H1 (cell line): Measurements from ENCODE around the gene SPEF2.

Experiments used
- CBX5 ChIP-seq: fragments of 300-800, 300-1000 bp; sonication (generic); IDR thresholded peaks from 2 replicates; pipeline ENCODE4 v1.7.1; 2016; ENCODE audit warnings: antibody characterized with exemption, low read length, low read depth
- EZH2 ChIP-seq: fragments of 200-600 bp; sonication (generic); IDR thresholded peaks from 2 replicates; pipeline ENCODE4 v1.7.1; 2012; ENCODE audit warnings: low read depth, mild to moderate bottlenecking, moderate library complexity, low read length, inconsistent platforms; ENCODE audit not compliant: severe bottlenecking
- GABPA ChIP-seq: IDR thresholded peaks from 2 replicates; pipeline ENCODE4 v1.6.1; 2011; ENCODE audit warnings: mild to moderate bottlenecking, low read length, moderate library complexity, borderline replicate concordance; ENCODE audit not compliant: insufficient read depth
- HDAC6 ChIP-seq: IDR thresholded peaks from one replicate; pipeline ENCODE4 v1.7.1; 2012; ENCODE audit warnings: low read depth, mild to moderate bottlenecking, inconsistent platforms, low read length, moderate library complexity
- JUN ChIP-seq: IDR thresholded peaks from 2 replicates; pipeline ENCODE4 v1.6.1; 2011; ENCODE audit warnings: low read depth, mild to moderate bottlenecking, improper control_type of control experiment, low read length
- JUND ChIP-seq: IDR thresholded peaks from 2 replicates; pipeline ENCODE4 v1.6.1; 2011; ENCODE audit warnings: mild to moderate bottlenecking, improper control_type of control experiment, low read length
- POLR2A ChIP-seq, 2 experiments: IDR thresholded peaks; 1 replicate in 1 of 2; 2 replicates in 1 of 2; pipeline ENCODE4 v1.6.1; 2011; ENCODE audit warnings: low read depth in 2 of 2, low read length in 2 of 2, mild to moderate bottlenecking in 2 of 2; ENCODE audit errors: control extremely low read depth in 1 of 2
- POLR2AphosphoS5 ChIP-seq: IDR thresholded peaks from 2 replicates; pipeline ENCODE4 v1.6.1; 2011; ENCODE audit warnings: low read depth, low read length
- POU5F1 ChIP-seq: IDR thresholded peaks from 2 replicates; pipeline ENCODE4 v1.6.1; 2011; ENCODE audit warnings: low read depth, mild to moderate bottlenecking, low read length, moderate library complexity
- RFX5 ChIP-seq: IDR thresholded peaks from 2 replicates; pipeline ENCODE4 v1.6.1; 2011; ENCODE audit warnings: low read depth, low read length, improper control_type of control experiment, borderline replicate concordance
- TAF1 ChIP-seq: IDR thresholded peaks from 2 replicates; pipeline ENCODE4 v1.6.1; 2011; ENCODE audit warnings: mild to moderate bottlenecking, low read depth, low read length
- TF ChIP-seq, protein P1 (sequence below), 3 experiments: IDR thresholded peaks; 1 replicate in 2 of 3; 2 replicates in 1 of 3; pipeline versions ENCODE4 v1.5.1 to v1.6.1; 2011; ENCODE audit warnings: low read length in 3 of 3, mild to moderate bottlenecking in 3 of 3, inconsistent platforms in 2 of 3, low read depth in 1 of 3, moderate library complexity in 1 of 3; ENCODE audit not compliant: insufficient read depth in 1 of 3; ENCODE audit errors: control extremely low read depth in 1 of 3
- TF ChIP-seq, protein P2 (sequence below): IDR thresholded peaks from 2 replicates; pipeline ENCODE4 v1.6.1; 2011; ENCODE audit warnings: low read depth, mild to moderate bottlenecking, low read length; ENCODE audit not compliant: insufficient read depth
- TF ChIP-seq, protein P3 (sequence below): IDR thresholded peaks from 2 replicates; pipeline ENCODE4 v1.6.1; 2012; ENCODE audit warnings: inconsistent platforms

DNA sequence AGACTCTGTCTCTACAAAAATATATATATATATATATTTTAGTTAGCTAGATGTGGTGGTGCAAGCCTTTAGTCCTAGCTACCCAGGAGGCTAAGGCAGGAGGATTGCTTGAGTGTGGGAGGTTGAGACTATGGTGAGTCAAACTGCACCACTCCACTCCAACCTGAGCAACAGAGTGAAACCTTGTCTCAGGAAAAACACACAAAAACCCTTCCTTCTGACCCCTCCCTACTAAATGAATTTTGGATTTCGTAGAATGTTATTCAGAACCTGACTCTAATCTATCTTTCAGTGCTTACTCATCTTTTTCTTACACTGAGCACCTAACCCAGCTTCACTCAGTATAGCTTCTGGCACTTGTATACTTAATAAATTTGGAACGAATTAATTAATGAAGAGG lies 203.8 kb downstream of the SPEF2 start:
- TF ChIP-seq, protein P1, sequence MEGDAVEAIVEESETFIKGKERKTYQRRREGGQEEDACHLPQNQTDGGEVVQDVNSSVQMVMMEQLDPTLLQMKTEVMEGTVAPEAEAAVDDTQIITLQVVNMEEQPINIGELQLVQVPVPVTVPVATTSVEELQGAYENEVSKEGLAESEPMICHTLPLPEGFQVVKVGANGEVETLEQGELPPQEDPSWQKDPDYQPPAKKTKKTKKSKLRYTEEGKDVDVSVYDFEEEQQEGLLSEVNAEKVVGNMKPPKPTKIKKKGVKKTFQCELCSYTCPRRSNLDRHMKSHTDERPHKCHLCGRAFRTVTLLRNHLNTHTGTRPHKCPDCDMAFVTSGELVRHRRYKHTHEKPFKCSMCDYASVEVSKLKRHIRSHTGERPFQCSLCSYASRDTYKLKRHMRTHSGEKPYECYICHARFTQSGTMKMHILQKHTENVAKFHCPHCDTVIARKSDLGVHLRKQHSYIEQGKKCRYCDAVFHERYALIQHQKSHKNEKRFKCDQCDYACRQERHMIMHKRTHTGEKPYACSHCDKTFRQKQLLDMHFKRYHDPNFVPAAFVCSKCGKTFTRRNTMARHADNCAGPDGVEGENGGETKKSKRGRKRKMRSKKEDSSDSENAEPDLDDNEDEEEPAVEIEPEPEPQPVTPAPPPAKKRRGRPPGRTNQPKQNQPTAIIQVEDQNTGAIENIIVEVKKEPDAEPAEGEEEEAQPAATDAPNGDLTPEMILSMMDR (IDR thresholded peaks at IDR 0.05; ENCODE audit: control extremely low read depth in 1 of 3, insufficient read depth in 1 of 3, low read depth in 1 of 3, low read length in 3 of 3), result no peak
- TF ChIP-seq, protein P2, sequence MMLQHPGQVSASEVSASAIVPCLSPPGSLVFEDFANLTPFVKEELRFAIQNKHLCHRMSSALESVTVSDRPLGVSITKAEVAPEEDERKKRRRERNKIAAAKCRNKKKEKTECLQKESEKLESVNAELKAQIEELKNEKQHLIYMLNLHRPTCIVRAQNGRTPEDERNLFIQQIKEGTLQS, result no peak
- TF ChIP-seq JUN (no peak), POLR2AphosphoS5 (no peak), RFX5 (no peak), POLR2A (IDR thresholded peaks at IDR 0.05; ENCODE audit: control extremely low read depth in 1 of 2, low read depth in 2 of 2, low read length in 2 of 2) (no peak), GABPA (no peak), EZH2 (no peak), JUND (no peak), HDAC6 (no peak), POU5F1 (no peak), TAF1 (no peak), CBX5 (no peak)
- TF ChIP-seq, protein P3, sequence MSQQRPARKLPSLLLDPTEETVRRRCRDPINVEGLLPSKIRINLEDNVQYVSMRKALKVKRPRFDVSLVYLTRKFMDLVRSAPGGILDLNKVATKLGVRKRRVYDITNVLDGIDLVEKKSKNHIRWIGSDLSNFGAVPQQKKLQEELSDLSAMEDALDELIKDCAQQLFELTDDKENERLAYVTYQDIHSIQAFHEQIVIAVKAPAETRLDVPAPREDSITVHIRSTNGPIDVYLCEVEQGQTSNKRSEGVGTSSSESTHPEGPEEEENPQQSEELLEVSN, result no peak
